ENCODE data around the gene PDE10A.

PDE10A gene

GRCh38 chr6:165662749-165663376 is at the start of gene PDE10A:
Gene PDE10A (minus strand): TSS chr6:165663241. CDS start chr6:165662811, 430 bp downstream.
- no peak for DNase-seq

GRCh38 chr6:165708985-165709576 is 46.0 kb upstream of the PDE10A start:
- DNase-seq = no peak

DNA sequence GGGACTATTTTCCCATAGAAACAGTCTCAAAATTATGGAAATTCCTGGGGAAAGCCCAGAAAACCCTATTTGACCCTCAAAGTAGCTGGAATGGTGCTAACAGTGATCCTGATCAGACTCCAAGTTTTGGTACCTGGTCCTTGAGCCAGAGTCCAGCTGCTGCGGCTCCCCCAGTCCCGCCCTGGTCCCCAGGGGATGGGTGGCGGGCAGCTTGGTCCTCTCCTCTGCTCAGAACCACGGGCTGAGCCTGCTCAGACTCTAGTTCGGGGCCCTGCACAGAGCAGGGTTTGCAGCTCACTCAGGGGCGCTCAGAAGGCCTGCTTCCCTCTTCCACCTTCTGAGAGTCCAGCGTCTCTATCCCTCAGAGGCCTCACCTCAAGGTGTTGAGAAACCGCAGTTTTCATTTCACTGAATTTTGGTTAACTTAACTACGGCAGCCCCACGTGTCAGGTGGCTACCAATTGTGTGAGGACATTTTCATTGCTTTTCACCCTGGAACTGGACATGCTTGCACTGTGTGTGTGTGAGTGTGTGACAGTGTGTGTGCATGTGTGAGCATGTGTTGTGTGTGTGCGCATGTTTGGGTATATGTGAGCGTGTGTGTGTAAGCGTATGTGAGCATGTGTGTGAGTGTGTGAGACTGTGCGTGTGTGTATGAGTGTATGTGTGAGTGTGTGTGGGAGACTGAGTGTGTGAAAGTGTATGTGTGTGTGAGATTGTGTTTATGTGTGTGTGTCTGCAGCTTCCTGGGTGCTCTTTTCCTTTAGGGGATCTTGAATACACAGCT is 44.2 kb upstream of the PDE10A start:
- DNase-seq = no peak

DNA sequence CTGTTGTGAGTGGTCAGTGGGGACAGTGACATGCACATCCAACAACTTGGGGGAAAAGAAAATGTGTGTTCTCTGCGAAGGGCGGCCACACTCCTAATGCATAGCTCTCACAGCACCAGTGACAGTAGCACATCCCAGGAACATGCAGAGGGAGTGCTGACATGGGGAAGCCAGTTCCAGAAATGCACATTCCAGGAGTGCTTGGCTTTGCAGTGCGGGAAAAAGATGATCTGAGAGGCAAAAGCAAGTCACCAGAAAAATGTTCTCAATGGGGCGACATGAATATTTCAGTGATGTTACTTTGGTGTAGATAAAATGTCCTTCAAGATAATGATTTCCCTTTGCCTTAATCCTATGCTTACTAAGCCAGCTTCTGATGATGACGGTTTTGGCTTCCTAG is 42.9 kb upstream of the PDE10A start:
- DNase-seq = no peak

DNA sequence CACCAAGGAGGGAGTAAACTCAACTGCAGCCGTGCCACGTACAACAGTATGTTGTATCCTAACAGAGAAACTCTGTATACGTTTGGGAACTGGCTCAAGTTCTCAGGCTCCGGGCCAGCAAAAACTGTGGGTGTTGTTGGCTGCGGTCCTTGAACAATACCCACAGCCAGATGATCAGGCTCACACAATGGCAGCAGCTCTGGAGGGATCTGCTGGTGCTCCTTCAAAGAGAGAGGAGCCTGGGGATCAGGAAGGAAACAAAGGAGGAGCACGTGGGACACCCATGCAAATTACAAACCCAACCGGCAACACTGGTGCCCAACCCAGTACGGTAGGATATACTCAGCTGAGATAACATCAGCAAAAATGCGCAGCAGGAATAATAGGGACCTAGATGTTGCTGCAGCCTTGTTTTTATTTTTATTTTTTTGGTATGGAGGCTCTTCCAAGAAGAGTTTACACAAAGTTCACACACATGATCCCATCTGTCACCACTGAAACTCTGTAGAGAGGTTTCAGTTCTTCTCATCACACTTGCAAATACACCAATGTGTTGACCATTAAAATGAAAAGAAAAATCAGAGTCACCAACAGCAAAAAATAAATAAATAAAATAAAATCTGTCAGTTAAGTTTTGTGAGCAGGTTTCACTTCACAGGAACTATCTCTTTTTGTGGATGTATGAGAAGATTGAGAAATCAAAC is 41.2 kb upstream of the PDE10A start:
- DNase-seq = no peak

GRCh38 chr6:165702669-165703068 is 39.6 kb upstream of the PDE10A start:
- DNase-seq = no peak

GRCh38 chr6:165701564-165702354 is 38.7 kb upstream of the PDE10A start:
- no peak for DNase-seq

- no peak for DNase-seq
Observed at GRCh38 chr6:165701005-165701404, 38.0 kb upstream of the PDE10A start.

DNA sequence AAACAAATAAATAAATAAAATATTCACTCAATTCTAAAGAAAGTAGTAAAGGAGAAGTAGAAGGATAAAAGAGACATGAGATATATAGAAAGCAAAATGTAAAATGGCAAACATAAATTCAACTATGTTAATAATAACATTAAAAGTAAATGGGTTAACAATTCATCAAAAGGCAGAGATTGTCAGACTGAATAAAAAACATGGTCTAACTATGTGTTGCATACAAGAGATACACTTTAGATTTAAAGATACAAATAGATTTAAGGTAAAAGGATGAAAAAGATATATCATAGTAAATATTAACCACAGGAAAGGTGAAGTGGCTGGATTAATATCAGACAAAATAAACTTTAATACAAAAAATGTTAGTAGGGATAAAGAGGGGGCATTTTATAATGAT is 35.8 kb upstream of the PDE10A start:
- DNase-seq = no peak

DNA sequence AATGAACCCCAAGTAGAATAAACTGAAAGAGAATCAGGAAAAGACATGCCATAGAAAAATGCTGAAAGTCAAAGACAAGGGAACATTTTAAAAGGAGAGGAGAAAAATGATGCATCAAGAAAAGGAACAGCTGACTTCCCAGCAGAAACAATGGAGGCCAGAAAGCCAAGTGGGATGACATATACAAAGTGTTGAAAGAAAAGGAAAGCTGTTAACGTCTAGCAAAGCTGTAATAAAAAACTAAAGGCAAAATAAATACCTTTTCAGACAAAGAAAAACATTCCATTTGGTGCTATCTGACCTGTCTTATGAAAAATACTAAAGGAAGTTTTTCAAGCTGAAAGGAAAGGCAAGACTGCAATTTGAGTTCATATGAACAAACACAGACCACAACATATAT is 34.1 kb upstream of the PDE10A start:
- DNase-seq = no peak

DNA sequence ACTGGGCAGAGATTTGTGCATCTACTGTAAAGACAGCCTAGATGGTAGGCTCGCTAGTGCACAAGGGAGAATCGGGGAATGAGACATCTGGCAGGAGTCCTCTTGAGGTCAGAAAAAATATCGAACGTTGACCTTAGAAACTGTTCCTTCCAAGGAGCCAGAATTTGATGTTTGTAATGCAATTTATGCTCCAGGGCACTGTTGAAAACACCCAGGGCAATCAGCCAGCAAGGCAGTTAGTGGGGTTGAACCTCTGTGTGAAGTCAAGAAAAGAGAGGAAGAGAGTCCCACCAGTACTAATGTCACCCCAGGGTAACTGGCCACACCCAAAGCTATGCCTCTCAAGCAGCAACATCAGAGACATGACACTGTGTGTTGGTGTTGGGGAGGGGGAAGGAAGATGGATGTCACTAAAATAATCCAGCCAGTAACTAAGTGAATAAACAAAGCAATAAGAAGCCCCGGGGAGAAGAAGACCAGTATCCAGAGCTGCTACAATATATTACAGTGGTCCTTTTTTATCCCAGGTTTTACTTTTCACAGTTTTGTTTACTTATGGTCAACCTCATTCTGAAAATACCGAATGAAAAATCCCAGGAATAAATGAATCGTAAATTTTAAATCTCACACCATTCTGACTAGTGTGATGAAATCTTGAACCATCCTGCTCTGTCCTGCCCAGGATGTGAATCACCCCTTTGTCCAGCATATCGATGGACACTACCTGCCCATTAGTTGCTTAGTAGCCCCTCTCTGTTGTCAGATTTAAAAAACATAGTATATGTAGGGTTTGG is 32.9 kb upstream of the PDE10A start:
- no peak for DNase-seq

GRCh38 chr6:165694296-165694695 is 31.3 kb upstream of the PDE10A start:
- no peak for DNase-seq

- no peak for DNase-seq
Observed at GRCh38 chr6:165692106-165692653, 29.1 kb upstream of the PDE10A start.

GRCh38 chr6:165689699-165690098 is 26.7 kb upstream of the PDE10A start:
- DNase-seq = no peak

GRCh38 chr6:165686596-165687365 is 23.7 kb upstream of the PDE10A start:
- DNase-seq = no peak

DNA sequence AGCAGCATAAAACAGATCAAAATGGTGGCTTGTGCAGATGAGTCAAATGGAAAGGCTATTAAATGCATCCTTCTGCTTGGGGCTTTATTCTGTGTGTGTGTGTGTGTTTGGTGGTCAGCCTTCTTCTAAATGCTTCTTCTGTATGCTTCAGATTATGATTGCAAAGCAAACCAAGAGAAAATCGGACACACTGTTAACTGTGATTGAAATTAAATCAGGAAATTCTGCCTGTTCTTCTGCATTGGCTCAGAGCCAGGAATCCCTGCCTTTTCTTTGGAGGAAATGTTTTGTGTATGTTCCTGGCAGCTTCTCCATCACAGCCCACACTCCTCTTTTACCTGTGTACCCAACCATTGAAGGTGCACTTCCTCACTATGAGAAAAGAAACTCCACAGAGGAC is 22.3 kb upstream of the PDE10A start:
- DNase-seq = no peak

GRCh38 chr6:165684333-165684732 is 21.3 kb upstream of the PDE10A start:
- no peak for DNase-seq

DNA sequence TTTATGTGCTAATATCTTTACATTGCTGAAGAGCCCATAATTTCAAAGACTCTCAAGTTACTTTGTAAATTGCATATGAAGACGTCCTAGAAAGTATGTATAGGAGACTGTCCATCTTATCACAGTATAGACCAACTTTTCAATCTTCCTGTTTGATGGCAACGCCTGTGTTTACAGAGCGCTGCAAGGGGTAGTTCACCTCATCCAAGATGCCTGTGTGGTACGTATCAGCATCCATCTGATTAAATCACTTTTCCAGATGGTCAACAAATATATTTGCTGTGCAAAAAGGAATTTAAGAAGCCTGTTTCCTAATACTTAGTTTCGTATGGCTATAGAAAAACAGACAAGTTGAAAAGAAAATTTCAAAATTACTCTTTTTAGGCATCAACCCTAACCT is 17.9 kb upstream of the PDE10A start:
- DNase-seq = no peak

- DNase-seq = no peak
Observed at GRCh38 chr6:165679326-165679725, 16.3 kb upstream of the PDE10A start.

DNA sequence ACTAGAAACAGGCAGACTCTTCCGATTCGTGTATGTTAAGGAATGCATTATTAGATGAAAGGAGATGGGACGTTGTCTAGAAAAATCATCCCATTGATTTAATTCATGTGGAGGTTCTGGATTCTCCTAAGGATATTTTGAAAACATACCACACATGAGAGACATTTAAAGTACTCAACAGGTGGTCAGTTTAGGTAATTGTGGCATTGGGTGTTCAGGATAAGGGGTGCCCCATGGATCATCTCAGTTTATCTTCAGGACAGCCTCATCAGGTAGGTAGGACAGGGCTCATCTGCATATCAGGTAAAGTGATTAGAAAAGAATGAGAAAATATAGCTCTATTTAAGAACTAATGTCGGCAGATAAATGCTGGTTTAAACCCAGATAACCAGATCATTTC is 15.9 kb upstream of the PDE10A start:
- DNase-seq = no peak

GRCh38 chr6:165678429-165678828 is 15.4 kb upstream of the PDE10A start:
- DNase-seq = no peak

All from stimulated activated naive CD4-positive, alpha-beta T cell (primary cell).